Subcutaneous preadipocyte (primary cell): ENCODE measurements around the gene SSX2B. TPM values are rescaled to one million over a fixed set of nuclear protein-coding genes. Genes with fewer than 3 reads are reported as not detected.

Experiments used
- small RNA-seq: library from RNA; depleted of rRNA; stranded (forward); fragments of <200 nt; gene quantifications from one replicate; pipeline ENCODE3, GENCODE V24; 2012
- total RNA-seq: library from RNA; depleted of rRNA; stranded (reverse); fragments of >200 nt; gene quantifications from 2 replicates; pipeline ENCODE4 v1.2.3, GENCODE V29; 2012

Gene SSX2B
- not detected in 2 replicates for total RNA-seq

GRCh38 chrX:52750952-52751351 is at the start of gene SSX2B:
SSX2B (plus strand) TSS chrX:52751252; CDS start chrX:52752681, 1,429 bp downstream.

GRCh38 chrX:52707078-52707477 is 44.0 kb upstream of the SSX2B start, which contains the start of gene SSX2:
SSX2 (minus strand) TSS chrX:52707178; CDS start chrX:52705749, 1,429 bp downstream.

GRCh38 chrX:52797327-52797726 is 46.3 kb downstream of the SSX2B start, which contains the start of gene SPANXN5:
SPANXN5 (minus strand) TSS chrX:52797427; CDS start chrX:52797348, 79 bp downstream.

Small RNA genes within 50 kb of the gene (small RNA-seq; reads per million reads assigned to genes)
- gene AC244505.3 (not detected), gene AC244505.5 (not detected), gene AC244505.6 (not detected), gene AC244505.7 (not detected)

Other genes starting within 250 kb of the SSX2B start
- not detected in 2 replicates for gene XAGE1B, start 234.2 kb upstream of the SSX2B start, total RNA-seq
- gene SSX7, start 96.4 kb upstream of the SSX2B start, total RNA-seq, result not detected in 2 replicates
- not detected in 2 replicates for gene SSX2, start 44.1 kb upstream of the SSX2B start, total RNA-seq
- gene SPANXN5, start 46.2 kb downstream of the SSX2B start, total RNA-seq, result not detected in 2 replicates
- gene XAGE5, start 60.0 kb downstream of the SSX2B start, total RNA-seq, result not detected in 2 replicates
- gene XAGE3, start 116.8 kb downstream of the SSX2B start, total RNA-seq, result not detected in 2 replicates
- gene FAM156B, start 146.1 kb downstream of the SSX2B start, total RNA-seq, result 8.4 and 18.0 TPM in 2 replicates
- 7.0 and 13.9 TPM in 2 replicates for gene FAM156A, start 207.3 kb downstream of the SSX2B start, total RNA-seq